Right atrium auricular region (tissue), 2 donors: ENCODE measurements around the gene C20orf144. TPM values are rescaled to one million over a fixed set of nuclear protein-coding genes. Genes with fewer than 3 reads are reported as not detected.

ENCODE experiments used
- DNase-seq: peaks from one replicate; pipeline ENCODE4 v3.0.0-alpha.2; 2019; ENCODE audit warnings: low spot score
- H3K27ac ChIP-seq, 2 donors: fragments of 200-600 bp; sonication (generic); 1 replicate in 1 of 2; 2 replicates in 1 of 2; pipeline ENCODE4 v1.5.1; 2016 to 2019
- H3K27me3 ChIP-seq, 2 donors: fragments of 200-600 bp; sonication (generic); one replicate each; pipeline versions ENCODE4 v1.5.1 to v1.6.0; 2017 to 2019
- H3K36me3 ChIP-seq: fragments of 200-600 bp; sonication (generic); one replicate; pipeline ENCODE4 v1.5.1; 2016
- H3K4me1 ChIP-seq, 2 donors: fragments of 200-600 bp; sonication (generic); one replicate each; pipeline versions ENCODE4 v1.5.1 to v1.6.0; 2017 to 2019
- H3K4me3 ChIP-seq, 2 donors: fragments of 200-600 bp; sonication (generic); 1 replicate in 1 of 2; 2 replicates in 1 of 2; pipeline ENCODE4 v1.5.1; 2017 to 2019; ENCODE audit warnings: mild to moderate bottlenecking in 1 of 2, moderate library complexity in 1 of 2
- H3K9me3 ChIP-seq, 2 donors: fragments of 200-600 bp; sonication (generic); one replicate each; pipeline ENCODE4 v1.5.1; 2019
- total RNA-seq, 2 donors: library from RNA; depleted of rRNA; stranded (reverse); fragments of >200 nt; gene quantifications; one replicate each; pipeline ENCODE4 v1.1.0, GENCODE V29; 2016
- TF ChIP-seq, protein P1 (sequence below), 2 donors: fragments of 200-600 bp; sonication (generic); IDR thresholded peaks; one replicate each; pipeline ENCODE4 v1.5.1; 2019; ENCODE audit warnings: antibody characterized with exemption in 2 of 2

C20orf144 gene
- total RNA-seq, 2 donors from 2014 or later: not detected

DNA sequence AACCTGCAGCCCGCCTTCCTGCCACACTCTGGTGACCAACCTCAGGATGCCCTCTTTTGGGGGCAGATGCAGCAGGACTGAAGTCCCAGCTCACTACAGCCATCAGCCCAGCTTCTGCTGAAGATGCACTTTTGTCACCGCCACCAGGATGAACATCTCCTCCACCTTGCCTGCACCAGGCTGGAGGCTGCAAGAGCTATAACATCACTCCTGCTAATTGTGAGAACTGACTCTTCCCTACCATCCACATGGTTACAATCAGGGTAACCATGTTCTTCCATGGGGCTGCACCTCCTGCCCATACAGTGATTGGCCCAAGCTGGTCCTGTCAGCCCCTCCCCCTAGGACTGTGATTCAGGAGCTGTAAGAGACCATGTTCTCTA is 2.6 kb downstream of the C20orf144 start:
- no peaks in the 10 kb centered on the region for H3K9me3 ChIP-seq
- TF ChIP-seq, protein P1, sequence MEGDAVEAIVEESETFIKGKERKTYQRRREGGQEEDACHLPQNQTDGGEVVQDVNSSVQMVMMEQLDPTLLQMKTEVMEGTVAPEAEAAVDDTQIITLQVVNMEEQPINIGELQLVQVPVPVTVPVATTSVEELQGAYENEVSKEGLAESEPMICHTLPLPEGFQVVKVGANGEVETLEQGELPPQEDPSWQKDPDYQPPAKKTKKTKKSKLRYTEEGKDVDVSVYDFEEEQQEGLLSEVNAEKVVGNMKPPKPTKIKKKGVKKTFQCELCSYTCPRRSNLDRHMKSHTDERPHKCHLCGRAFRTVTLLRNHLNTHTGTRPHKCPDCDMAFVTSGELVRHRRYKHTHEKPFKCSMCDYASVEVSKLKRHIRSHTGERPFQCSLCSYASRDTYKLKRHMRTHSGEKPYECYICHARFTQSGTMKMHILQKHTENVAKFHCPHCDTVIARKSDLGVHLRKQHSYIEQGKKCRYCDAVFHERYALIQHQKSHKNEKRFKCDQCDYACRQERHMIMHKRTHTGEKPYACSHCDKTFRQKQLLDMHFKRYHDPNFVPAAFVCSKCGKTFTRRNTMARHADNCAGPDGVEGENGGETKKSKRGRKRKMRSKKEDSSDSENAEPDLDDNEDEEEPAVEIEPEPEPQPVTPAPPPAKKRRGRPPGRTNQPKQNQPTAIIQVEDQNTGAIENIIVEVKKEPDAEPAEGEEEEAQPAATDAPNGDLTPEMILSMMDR (IDR thresholded peaks at IDR 0.05): no peak
- no peak for DNase-seq
- peaks cover 0 to 51% of the 10 kb centered on the region in 2 donors for H3K4me1 ChIP-seq
- no peaks in the 10 kb centered on the region for H3K27me3 ChIP-seq
- H3K36me3 ChIP-seq: peaks cover 4% of the 10 kb centered on the region
- no peak overlapping the region for H3K27ac ChIP-seq
- no peak overlapping the region for H3K4me3 ChIP-seq

DNA sequence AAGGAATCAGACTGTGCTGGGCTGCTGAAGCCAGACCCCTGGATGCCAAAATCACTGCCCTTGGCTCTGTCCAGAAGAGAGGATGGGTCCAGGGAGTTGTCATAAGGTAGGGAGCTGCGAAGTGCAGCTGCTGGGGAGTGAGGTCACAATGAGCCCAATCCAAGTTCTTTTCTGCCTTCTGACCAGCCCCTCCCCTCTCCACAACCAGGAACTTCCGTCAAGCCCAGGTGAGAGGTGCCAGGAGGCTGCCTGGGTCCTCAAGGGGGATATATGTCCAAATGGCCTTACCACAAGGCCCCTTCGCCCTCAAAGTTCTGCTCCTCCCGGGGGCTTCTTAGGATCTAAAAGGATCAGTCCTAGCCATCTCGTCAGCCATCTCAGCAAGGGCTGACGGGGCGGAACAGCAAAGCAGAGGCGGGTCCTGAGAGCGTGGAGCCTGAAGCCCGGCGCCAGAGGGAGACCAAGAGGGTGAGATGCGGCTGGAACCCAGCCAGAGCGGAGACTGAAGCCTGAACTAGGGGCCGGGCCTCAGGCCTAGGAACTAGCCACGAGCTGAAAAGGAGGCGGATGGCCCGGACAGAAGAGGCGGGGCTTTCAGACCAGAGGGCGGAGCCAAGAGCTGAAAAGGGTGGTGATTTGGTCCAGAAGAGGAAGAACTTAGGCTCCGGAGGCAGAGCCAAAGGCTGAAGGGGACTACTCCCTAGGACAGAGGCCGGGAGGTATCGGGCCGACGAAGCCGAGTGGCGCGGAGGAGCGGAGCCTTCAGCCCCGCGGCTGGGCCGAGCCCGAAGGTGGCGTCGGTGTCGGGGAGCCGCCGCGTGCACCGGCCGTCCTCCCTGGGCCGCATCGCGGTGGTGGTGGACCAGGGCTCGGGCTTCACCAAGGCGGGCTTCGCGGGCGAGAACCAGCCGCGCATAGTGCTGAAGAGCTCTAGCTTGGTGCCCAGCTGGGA is 4.4 kb downstream of the C20orf144 start, which contains the start of gene ACTL10:
TSS of gene ACTL10 (plus strand) at position 651 of the 952 bp plus-strand sequence. CDS start 555 bp downstream, outside the sequence.
- Histone ChIP-seq H3K27ac (peak within 1 kb of the TSS; percentile 85 to 96), H3K27me3 (no peaks in the 10 kb centered on the region), H3K36me3 (peaks cover 13% of the 10 kb centered on the region), H3K4me3 (peak within 1 kb of the TSS; percentile 45 to 70), H3K9me3 (no peaks in the 10 kb centered on the region), H3K4me1 (peaks cover 0 to 55% of the 10 kb centered on the region in 2 donors)
- TF ChIP-seq, protein P1 (IDR thresholded peaks at IDR 0.05): peak in 1 of 2 donors; percentile 47
- peak; percentile 99 for DNase-seq

DNA sequence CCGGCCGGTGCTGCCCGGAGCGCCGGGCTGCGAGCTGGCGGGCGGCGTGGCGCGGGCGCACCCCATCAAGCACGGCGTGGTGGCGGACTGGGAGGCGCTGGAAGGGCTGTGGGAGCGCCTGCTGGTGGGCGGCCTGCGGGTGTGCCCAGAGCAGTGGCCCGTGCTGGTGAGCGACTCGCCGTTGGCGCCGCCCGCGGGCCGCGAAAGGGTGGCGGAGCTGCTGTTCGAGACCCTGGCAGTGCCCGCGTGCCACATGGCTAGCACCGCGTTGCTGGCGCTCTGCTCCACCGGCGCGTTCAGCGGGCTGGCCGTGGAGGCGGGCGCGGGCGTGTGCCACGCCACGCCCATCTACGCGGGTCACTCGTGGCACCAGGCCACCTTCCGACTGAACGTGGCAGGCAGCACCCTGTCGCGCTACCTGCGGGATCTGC is 5.1 kb downstream of the C20orf144 start:
- Histone ChIP-seq H3K27me3 (no peaks in the 10 kb centered on the region), H3K36me3 (peaks cover 17% of the 10 kb centered on the region), H3K4me3 (peak overlapping the region; percentile 45 to 70), H3K4me1 (peaks cover 0 to 58% of the 10 kb centered on the region in 2 donors), H3K27ac (peak overlapping the region; percentile 85 to 96), H3K9me3 (no peaks in the 10 kb centered on the region)
- TF ChIP-seq, protein P1 (IDR thresholded peaks at IDR 0.05): no peak
- peak; percentile 75 for DNase-seq

DNA sequence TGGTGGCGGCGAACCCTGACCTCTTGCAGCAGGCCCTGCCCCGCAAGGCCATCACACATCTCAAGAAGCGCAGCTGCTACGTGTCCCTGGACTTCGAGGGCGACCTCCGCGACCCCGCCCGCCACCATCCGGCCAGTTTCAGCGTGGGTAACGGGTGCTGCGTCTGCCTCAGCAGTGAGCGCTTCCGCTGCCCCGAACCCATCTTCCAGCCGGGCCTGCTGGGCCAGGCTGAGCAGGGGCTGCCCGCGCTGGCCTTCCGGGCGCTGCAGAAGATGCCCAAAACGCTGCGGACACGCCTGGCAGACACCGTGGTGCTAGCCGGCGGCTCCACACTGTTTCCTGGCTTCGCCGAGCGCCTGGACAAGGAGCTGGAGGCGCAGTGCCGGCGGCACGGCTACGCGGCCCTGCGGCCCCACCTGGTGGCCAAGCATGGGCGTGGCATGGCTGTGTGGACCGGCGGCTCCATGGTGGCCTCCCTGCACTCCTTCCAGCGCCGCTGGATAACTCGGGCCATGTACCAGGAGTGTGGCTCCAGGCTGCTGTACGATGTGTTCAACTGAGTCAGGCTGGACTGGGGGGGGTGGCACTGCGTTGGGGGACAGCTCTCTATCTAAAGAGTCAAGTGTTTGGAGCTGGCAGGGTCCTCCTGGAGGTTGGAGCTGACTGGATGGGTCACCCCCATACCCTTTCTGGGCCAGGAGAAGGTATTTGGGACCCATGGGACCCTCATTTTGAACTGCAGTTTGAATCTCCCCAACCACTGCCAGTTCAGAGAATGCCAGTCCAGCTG is 5.7 kb downstream of the C20orf144 start:
- Histone ChIP-seq H3K4me3 (peak overlapping the region; percentile 45 to 70), H3K27ac (peak overlapping the region; percentile 85 to 96), H3K4me1 (peaks cover 0 to 62% of the 10 kb centered on the region in 2 donors), H3K27me3 (no peaks in the 10 kb centered on the region), H3K36me3 (peaks cover 17% of the 10 kb centered on the region), H3K9me3 (no peaks in the 10 kb centered on the region)
- peak; percentile 83 for DNase-seq
- TF ChIP-seq, protein P1 (IDR thresholded peaks at IDR 0.05): peak; percentile 94 to 97

DNA sequence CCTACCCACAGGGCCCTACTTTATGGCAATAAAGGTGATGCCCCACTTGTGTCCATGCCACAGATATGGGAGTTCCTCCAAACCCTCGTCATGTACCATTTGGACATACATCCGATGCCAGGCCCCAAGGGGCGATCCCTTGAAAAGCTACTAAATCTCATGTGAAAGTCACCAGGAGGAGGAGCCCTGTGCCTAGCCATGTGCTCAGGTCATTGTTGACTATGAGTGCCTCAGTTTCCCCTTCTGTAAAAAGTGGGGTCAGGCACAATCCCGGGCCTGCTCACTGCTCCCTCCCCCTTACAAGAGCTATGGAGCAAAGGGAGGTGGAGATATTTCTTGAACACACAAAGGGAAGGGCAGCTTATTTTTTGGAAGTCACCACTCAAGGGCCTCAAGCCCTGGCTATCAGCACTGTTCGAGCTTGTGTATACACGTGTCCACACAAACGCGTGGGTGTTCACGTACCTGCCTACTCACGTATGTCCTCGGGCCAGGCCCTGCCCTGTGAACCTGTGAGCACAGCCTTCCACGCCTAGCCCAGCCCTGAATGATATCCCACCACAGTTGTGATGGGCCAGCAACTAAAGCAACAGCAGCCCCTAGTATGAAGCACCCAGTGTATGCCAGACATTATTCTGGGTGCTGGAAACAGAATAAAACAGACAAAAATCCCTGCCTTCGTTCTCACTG is 6.5 kb downstream of the C20orf144 start:
- TF ChIP-seq, protein P1 (IDR thresholded peaks at IDR 0.05): no peak
- Histone ChIP-seq H3K4me3 (no peak overlapping the region), H3K27ac (no peak overlapping the region), H3K4me1 (peaks cover 0 to 63% of the 10 kb centered on the region in 2 donors), H3K9me3 (no peaks in the 10 kb centered on the region), H3K27me3 (no peaks in the 10 kb centered on the region), H3K36me3 (peaks cover 17% of the 10 kb centered on the region)
- no peak for DNase-seq
